ENCODE measurements around the gene CPA3.

DNA sequence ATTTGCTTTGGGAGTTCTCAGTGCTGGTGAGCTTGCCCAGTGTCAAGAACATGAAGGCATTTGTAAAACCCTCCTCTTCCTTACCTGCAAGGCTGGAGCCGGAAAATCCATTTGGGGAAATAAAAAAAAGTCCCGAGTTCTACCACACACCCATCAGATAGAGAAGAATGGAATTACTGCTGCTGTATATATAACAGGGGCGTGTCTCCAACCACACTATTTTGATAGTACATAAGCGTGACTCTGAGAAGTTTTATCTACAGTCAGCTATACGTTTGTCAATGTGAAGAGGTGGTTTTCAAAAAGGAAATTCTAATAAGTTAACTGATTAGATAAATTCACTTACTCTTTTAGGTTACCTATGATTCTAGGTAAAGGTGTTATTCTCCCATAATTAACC lies 1.3 kb upstream of the CPA3 start:
- TF ChIP-seq TAF1 (IDR thresholded peaks at IDR 0.05; ENCODE audit: low read depth, low read length) (no peak), POLR2AphosphoS5 (IDR thresholded peaks at IDR 0.05; ENCODE audit: low read depth, low read length) (no peak)
